ENCODE measurements around the gene SPAG5. TPM values are rescaled to one million over a fixed set of nuclear protein-coding genes. Genes with fewer than 3 reads are reported as not detected.
A peak's percentile ranks its signal among the peaks of the same experiment; 100 is the strongest.

Gene SPAG5
- total and polyA plus RNA-seq, 10 of the 15 experiments (the other 5 are each of a cell fraction or from before 2014, with no cell fraction given): 73.5 to 171 (median 106) TPM

GRCh38 chr17:28570716-28571360 lies 28.0 kb downstream of the SPAG5 start (continued):
- TF ChIP-seq NFIC (IDR thresholded peaks at IDR 0.05; ENCODE audit: low read depth, low read length) (no peak), STAT1 (conservative IDR thresholded peaks at IDR 0.05) (no peak), CBFB (IDR thresholded peaks at IDR 0.05; ENCODE audit: low read depth) (no peak), HDAC2 (IDR thresholded peaks at IDR 0.05) (no peak), MYB (IDR thresholded peaks at IDR 0.05; ENCODE audit: borderline replicate concordance, low read depth, low read length) (no peak), SP1 (IDR thresholded peaks at IDR 0.05; ENCODE audit: low read depth, low read length) (no peak), SPI1 (IDR thresholded peaks at IDR 0.05; ENCODE audit: borderline replicate concordance, insufficient read depth, low read depth, low read length) (no peak), POLR2AphosphoS5 (IDR thresholded peaks at IDR 0.05; ENCODE audit: low read length) (no peak)

GRCh38 chr17:28569446-28569845 lies 29.4 kb downstream of the SPAG5 start:
- RAD21 ChIA-PET (ENCODE audit: unreplicated experiment): interaction anchor here (0.7 to 7.1 kb wide), 4 partner anchors 10 to 29 kb away, joined by 3 to 102 read pairs (median 14); partner anchors contain the start of genes SPAG5 and UNC119
- WGBS (ENCODE audit: insufficient coverage, insufficient replicate concordance, low lambda C conversion rate, missing lambda C conversion rate): 89% methylated on average over 1 of the region's 1 CpG
- no peaks in the 10 kb centered on the region for H3K9me3 ChIP-seq (replicated peaks; ENCODE audit: control insufficient read depth, insufficient read depth, low read length)
- SMC1A ChIA-PET (ENCODE audit: uncharacterized antibody, unreplicated experiment): interaction anchor here (0.6 to 8.3 kb wide), 5 partner anchors 11 to 26 kb away, joined by 3 to 89 read pairs (median 3); no protein-coding TSS in a partner anchor
- peaks cover 70% of the 10 kb centered on the region for H3K79me2 ChIP-seq (ENCODE audit: control insufficient read depth, insufficient read depth, low read length)
- H4K20me1 ChIP-seq (ENCODE audit: control insufficient read depth, insufficient read depth): no peaks in the 10 kb centered on the region
- intact Hi-C loops (cut with micrococcal nuclease; ENCODE audit: unreplicated experiment): no loop called here
- POLR2A ChIA-PET: interaction anchor here (0.6 to 9.9 kb wide), 9 partner anchors 10 to 527 kb away, joined by 3 to 148 read pairs (median 7); partner anchors contain the start of genes SPAG5 and UNC119
- CTCF ChIA-PET: interaction anchor here (1.0 to 6.6 kb wide), 7 partner anchors 7 to 78 kb away, joined by 3 to 83 read pairs (median 8); partner anchors contain the start of genes ALDOC, RSKR and UNC119
- in situ Hi-C loops (cut with MboI): loop anchor here (25.0 kb wide), 1 partner anchor 1082 kb away; no protein-coding TSS in a partner anchor
- peaks cover 15% of the 10 kb centered on the region for H3K4me1 ChIP-seq (ENCODE audit: control insufficient read depth, insufficient read depth, low read length)
- no peak overlapping the region for H3K27ac ChIP-seq (ENCODE audit: control insufficient read depth, insufficient read depth)
- H3K27me3 ChIP-seq (replicated peaks in 1 of 2; ENCODE audit: control insufficient read depth in 2 of 2, insufficient read depth in 2 of 2, low read length in 1 of 2): no peaks in the 10 kb centered on the region
- no peak for FAIRE-seq
- DNase-seq (ENCODE audit: low read depth, low spot score): no peak
- BruUV-seq (replicated peaks): TSS peak; percentile 67
- peaks cover 0 to 9% of the 10 kb centered on the region in 2 experiments; a peak in 2 of 4 replicates for H3K36me3 ChIP-seq (ENCODE audit: control insufficient read depth in 2 of 2, insufficient read depth in 2 of 2, low read length in 1 of 2)
- no peak overlapping the region for H2AFZ ChIP-seq (ENCODE audit: control insufficient read depth, low read depth, low read length)
- ATAC-seq: no peak
- peak overlapping the region; percentile 81 for H3K4me2 ChIP-seq (ENCODE audit: control insufficient read depth, insufficient read depth)
- H3K4me3 ChIP-seq: peak overlapping the region; percentile 90
- no peak overlapping the region for H3K9ac ChIP-seq (ENCODE audit: control insufficient read depth, insufficient read depth, low read length)
- TF ChIP-seq ZNF622 (IDR thresholded peaks at IDR 0.05): no peak
- TF ChIP-seq ASH2L (IDR thresholded peaks at IDR 0.05; ENCODE audit: borderline replicate concordance, low read depth): no peak
- no peak for TF ChIP-seq POU2F2 (IDR thresholded peaks at IDR 0.05; ENCODE audit: borderline replicate concordance, low read depth, low read length)
- no peak for TF ChIP-seq ZNF687 (IDR thresholded peaks at IDR 0.05)
- TF ChIP-seq BRCA1 (IDR thresholded peaks at IDR 0.05; ENCODE audit: low read depth, low read length): no peak
- TF ChIP-seq NBN (IDR thresholded peaks at IDR 0.05): no peak
- TF ChIP-seq RB1 (IDR thresholded peaks at IDR 0.05; ENCODE audit: borderline replicate concordance): no peak
- no peak for TF ChIP-seq RFX5 (IDR thresholded peaks at IDR 0.05; ENCODE audit: low read depth, low read length)
- TF ChIP-seq NR2F1 (conservative IDR thresholded peaks at IDR 0.05): no peak
- no peak for TF ChIP-seq ETV6 (conservative IDR thresholded peaks at IDR 0.05 in 1 of 2, IDR thresholded peaks at IDR 0.05 in 1 of 2; ENCODE audit: borderline replicate concordance in 1 of 2, low read depth in 1 of 2)
- TF ChIP-seq IRF5 (IDR thresholded peaks at IDR 0.05; ENCODE audit: borderline replicate concordance): no peak

Data from GM12878 (cell line).